GM10248 (cell line): ENCODE measurements around the gene TMCO4.
A peak's percentile ranks its signal among the peaks of the same experiment; 100 is the strongest.

Source experiments
- CTCF ChIA-PET: fragments of 300-600 bp; sonication (Branson Sonifier 250); formaldehyde crosslinking; extraction: SDS; loops from one replicate; lab custom pipeline; 2021; ENCODE audit warnings: antibody characterized with exemption; lab: Yijun Ruan, JAX
- POLR2A ChIA-PET: fragments of 350-650 bp; sonication (Branson Sonifier 250); formaldehyde crosslinking; extraction: SDS; loops from one replicate; lab custom pipeline; 2020; ENCODE audit warnings: antibody characterized with exemption; lab: Yijun Ruan, JAX
- DNase-seq: peaks from one replicate; pipeline ENCODE4 v3.0.0; 2012; ENCODE audit errors: extremely low spot score
- TF ChIP-seq, protein P1 (sequence below): IDR thresholded peaks from 2 replicates; pipeline ENCODE4 v1.5.1; 2012; ENCODE audit warnings: mild to moderate bottlenecking, low read depth; ENCODE audit errors: extremely low read depth, missing control alignments, control extremely low read depth

The TMCO4 gene

DNA sequence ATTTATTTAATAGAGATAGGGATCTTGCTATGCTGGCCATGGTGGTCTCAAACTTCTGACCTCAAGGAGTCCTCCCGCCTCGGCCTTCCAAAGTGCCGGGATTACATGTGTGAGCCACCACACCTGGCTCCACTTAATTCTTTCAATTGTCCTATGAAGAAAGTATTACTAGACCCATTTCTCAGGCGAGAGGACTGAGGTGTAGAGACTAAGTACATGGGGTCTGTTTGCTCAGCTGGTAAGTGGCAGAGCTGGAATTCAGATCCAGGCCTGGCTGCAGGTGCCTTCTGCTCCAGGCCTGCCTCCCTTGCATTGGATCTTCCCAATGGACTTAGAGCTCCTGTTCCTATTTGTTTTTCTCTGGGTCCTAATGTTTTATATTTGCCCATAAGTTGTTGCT, 79.5 kb downstream of the TMCO4 start:
- POLR2A ChIA-PET, result no interaction called here
- CTCF ChIA-PET, result no interaction called here
- DNase-seq, result no peak
- TF ChIP-seq, protein P1, sequence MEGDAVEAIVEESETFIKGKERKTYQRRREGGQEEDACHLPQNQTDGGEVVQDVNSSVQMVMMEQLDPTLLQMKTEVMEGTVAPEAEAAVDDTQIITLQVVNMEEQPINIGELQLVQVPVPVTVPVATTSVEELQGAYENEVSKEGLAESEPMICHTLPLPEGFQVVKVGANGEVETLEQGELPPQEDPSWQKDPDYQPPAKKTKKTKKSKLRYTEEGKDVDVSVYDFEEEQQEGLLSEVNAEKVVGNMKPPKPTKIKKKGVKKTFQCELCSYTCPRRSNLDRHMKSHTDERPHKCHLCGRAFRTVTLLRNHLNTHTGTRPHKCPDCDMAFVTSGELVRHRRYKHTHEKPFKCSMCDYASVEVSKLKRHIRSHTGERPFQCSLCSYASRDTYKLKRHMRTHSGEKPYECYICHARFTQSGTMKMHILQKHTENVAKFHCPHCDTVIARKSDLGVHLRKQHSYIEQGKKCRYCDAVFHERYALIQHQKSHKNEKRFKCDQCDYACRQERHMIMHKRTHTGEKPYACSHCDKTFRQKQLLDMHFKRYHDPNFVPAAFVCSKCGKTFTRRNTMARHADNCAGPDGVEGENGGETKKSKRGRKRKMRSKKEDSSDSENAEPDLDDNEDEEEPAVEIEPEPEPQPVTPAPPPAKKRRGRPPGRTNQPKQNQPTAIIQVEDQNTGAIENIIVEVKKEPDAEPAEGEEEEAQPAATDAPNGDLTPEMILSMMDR, result no peak

DNA sequence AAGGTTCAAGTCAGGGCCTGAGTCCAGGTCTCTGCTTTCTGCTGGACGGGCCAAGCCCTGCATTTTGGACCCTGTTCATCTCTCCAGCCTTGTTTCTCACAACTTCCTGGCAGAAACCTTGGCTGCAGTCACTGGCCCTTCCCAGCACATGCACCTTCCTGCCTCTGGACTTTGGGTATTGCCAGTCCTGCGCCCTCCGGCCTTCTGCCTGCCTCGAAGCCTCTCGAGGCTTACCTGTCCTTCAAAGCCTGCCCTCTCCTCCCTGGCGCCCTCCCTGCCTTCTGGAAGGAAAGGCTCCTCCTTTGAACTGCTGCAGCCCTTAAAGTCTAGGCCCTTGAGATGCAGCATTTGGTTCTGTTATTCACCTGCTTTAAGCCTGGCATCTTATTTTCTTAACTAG, 82.2 kb downstream of the TMCO4 start:
- ChIA-PET CTCF (interaction anchor here (3.0 to 8.3 kb wide), 2 partner anchors 13 to 55 kb away, joined by 11 to 87 read pairs; no protein-coding TSS in a partner anchor), POLR2A (no interaction called here)
- no peak for DNase-seq
- TF ChIP-seq, protein P1, result no peak

DNA sequence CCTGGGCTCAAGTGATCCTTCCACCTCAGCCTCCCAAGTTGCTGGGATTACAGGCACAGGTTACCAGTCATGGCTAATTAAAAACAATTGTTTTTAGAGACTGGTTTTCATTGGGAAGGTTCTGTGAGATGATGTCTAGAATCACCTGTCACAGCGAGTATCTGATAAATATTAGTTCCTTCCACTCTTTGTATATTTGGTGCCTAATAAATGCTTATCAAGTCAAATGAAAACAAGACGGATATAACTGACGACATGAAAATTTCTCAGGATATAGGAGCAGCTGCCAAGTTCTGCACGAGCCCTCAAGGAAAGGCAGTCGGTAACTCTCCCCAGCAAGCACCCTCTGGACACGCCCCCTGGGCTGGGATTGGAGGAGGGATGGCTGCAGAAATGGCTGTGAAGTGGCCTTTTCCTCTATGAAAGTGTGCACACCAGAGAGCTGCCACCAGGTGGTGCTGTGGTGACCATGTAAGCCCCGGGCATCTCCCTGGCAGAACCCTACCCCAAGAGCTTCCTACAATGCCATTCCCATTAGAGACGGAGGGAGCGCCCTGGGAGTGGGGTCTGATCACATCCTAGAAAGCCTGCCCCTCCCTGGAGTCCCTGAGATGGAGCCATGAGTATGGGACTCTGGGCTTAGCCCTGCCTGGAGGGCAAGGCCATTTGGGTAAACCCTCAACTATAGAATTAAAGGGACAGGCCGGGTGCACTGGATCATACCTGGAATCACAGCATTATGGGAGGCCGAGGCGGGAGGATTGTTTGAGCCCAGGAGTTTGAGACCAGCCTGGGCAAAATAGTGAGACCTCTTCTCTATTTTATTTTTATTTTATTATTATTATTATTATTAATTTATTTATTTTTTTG, 84.1 kb downstream of the TMCO4 start:
- POLR2A ChIA-PET, result no interaction called here
- peak; percentile 83 for DNase-seq
- CTCF ChIA-PET, result interaction anchor here (0.6 to 8.3 kb wide), 21 partner anchors 9 to 316 kb away, joined by 3 to 87 read pairs (median 4); no protein-coding TSS in a partner anchor
- TF ChIP-seq, protein P1, result peak; percentile 79

DNA sequence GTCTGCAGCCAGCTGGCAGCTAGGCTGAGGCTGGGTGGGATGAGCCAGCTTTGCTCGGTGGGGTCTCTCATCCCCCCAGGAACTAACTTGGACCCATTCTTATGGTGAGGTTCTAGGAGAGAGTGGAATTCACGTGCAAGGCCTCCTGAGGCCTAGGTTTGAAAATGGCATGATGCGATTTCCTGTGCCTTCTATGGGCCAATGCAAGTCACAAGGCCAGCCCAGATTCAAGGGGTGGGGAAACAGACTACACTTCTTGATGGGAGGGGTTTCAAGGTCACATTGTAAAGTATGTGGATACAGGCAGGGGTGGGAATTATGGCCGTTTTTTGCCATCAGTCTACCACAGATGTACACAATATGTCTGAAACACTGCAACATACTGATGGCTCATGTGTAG, 86.8 kb downstream of the TMCO4 start:
- DNase-seq, result no peak
- TF ChIP-seq, protein P1, result no peak
- ChIA-PET CTCF (interaction anchor here (8.3 kb wide), 1 partner anchor 8 kb away, joined by 87 read pairs; no protein-coding TSS in a partner anchor), POLR2A (no interaction called here)

DNA sequence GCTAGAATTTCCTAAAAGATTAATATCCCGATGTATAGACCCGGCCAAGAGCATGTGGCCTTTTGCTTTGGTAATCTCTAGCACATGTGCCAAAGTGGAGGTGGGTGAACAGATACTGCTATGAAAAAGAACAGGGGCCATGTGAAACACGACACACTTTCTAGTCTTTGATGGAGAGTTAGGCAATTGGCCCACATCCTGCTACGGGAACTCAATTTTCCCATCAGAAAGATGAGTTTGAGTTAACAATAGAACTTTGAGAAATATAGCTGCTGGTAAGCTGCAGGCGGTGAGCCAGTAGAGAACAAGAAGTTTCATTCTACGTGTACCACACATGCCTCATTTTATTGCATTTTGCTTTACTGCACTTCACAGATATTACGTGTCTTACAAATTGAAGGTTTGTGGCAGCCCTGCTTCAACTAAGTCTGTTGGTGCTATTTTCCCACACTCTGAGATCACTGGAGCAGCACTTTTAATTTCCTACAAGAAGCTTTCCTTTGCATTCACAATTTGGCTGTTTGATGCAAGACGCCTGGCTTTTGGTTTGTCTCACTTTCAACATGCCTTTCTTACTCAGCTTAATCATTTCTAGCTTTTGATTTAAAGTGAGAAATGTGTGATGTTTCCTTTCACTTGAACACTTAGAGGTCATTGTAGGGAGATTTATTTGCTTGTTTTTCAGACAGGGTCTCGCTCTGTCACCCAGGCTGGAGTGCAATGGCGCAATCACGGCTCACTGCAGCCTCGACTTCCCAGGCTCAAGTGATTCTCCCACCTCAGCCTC, 88.7 kb downstream of the TMCO4 start:
- CTCF ChIA-PET, result interaction anchor here (1.5 to 2.7 kb wide), 2 partner anchors 17 to 49 kb away, joined by 3 to 9 read pairs; no protein-coding TSS in a partner anchor
- POLR2A ChIA-PET, result no interaction called here
- DNase-seq, result peak; percentile 57
- TF ChIP-seq, protein P1, result no peak

DNA sequence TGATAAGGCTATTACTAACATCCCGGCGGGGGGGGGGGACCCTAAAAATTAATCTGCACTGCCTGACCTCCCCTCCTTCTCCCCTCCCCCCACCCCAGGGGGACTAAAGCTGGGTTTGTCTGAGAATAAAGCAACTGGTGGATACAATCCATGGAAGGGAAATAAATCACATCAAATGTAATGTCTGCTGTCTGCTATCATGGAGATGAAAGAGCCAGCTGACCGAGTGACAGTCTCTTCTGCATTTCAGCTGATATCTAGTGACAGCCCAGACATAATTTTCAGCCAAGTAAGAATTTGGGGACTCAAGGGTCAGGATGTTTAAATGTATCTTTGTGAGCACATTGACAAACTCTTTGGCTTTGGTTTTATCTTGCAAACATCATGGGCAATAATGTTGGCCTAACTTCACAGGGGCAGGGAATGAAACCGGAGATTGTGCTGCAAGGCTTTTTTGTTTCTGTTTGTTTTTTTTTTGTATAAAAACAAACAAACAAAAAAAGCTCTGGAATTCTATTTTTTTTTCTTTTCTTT, 90.4 kb downstream of the TMCO4 start:
- ChIA-PET CTCF (interaction anchor here (2.7 kb wide), 1 partner anchor 47 kb away, joined by 9 read pairs; no protein-coding TSS in a partner anchor), POLR2A (no interaction called here)
- DNase-seq, result no peak
- TF ChIP-seq, protein P1, result no peak
